ENCODE data around the gene MOGAT3.
A peak's percentile ranks its signal among the peaks of the same experiment; 100 is the strongest.

DNA sequence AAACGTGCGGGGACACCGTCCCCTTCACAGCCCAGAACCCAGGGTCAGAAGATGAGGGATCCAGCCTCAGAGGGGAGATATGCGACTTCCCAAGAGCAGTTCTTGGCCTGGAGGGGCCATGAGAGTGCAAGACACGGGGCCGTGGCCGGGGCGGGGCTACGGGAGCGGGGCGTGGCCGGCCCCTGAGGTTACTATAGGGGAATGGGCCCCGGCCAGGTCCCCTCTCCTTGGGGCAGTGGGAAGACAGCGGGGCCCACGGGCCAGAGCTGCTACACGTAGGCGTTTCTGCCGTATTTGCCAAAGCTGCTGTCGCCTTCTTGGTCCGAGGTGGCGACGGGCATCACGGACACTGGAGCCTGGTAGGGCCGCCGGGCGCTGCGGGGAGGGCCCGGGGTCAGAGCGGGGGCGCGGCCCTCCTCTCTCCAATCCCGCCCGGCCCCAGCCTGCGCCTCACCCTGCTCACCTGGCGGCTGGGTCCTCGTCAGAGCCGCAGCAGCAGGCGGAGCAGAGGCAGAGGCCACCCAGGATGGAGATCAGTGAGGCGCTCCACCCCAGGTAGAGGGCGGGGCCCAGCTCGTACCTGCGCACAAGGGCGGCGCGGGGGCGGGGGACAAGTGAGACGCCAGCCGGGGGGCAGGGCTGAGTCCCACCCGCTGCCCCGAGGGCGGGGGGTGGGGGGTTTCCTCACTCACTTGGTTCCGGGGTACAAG lies 31.5 kb upstream of the MOGAT3 start:
- TF ChIP-seq CTCF (IDR thresholded peaks at IDR 0.05) (no peak), MXD4 (CRISPR knock-in tag; IDR thresholded peaks at IDR 0.05; ENCODE audit: borderline replicate concordance) (no peak), SMAD4 (CRISPR knock-in tag; IDR thresholded peaks at IDR 0.05) (no peak), NR3C1 (CRISPR knock-in tag; conservative IDR thresholded peaks at IDR 0.05; ENCODE audit: low read depth) (no peak), FOXK1 (CRISPR knock-in tag; IDR thresholded peaks at IDR 0.05) (no peak), RORB (CRISPR knock-in tag; IDR thresholded peaks at IDR 0.05) (no peak), TEAD1 (CRISPR knock-in tag; IDR thresholded peaks at IDR 0.05) (0 out of 2 replicates have a peak, but pooled peaks have one; percentile 35), ESRRA (CRISPR knock-in tag; IDR thresholded peaks at IDR 0.05; ENCODE audit: borderline replicate concordance) (no peak), JUN (CRISPR knock-in tag; IDR thresholded peaks at IDR 0.05) (no peak), USF1 (CRISPR knock-in tag; IDR thresholded peaks at IDR 0.05) (0 out of 2 replicates have a peak, but pooled peaks have one; percentile 23), ZBTB21 (CRISPR knock-in tag; IDR thresholded peaks at IDR 0.05; ENCODE audit: borderline replicate concordance) (no peak), GABPB1 (CRISPR knock-in tag; IDR thresholded peaks at IDR 0.05) (no peak), ATF3 (CRISPR knock-in tag; conservative IDR thresholded peaks at IDR 0.05) (no peak)
- TF ChIP-seq, protein P1, sequence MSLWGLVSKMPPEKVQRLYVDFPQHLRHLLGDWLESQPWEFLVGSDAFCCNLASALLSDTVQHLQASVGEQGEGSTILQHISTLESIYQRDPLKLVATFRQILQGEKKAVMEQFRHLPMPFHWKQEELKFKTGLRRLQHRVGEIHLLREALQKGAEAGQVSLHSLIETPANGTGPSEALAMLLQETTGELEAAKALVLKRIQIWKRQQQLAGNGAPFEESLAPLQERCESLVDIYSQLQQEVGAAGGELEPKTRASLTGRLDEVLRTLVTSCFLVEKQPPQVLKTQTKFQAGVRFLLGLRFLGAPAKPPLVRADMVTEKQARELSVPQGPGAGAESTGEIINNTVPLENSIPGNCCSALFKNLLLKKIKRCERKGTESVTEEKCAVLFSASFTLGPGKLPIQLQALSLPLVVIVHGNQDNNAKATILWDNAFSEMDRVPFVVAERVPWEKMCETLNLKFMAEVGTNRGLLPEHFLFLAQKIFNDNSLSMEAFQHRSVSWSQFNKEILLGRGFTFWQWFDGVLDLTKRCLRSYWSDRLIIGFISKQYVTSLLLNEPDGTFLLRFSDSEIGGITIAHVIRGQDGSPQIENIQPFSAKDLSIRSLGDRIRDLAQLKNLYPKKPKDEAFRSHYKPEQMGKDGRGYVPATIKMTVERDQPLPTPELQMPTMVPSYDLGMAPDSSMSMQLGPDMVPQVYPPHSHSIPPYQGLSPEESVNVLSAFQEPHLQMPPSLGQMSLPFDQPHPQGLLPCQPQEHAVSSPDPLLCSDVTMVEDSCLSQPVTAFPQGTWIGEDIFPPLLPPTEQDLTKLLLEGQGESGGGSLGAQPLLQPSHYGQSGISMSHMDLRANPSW (CRISPR knock-in tag; conservative IDR thresholded peaks at IDR 0.05; ENCODE audit: low read depth) = no peak
